Karpas-422 (cell line): ENCODE data around the gene AGPAT4. TPM values are rescaled to one million over a fixed set of nuclear protein-coding genes. Genes with fewer than 3 reads are reported as not detected.
"Not testable (repeated sequence)": the region's sequence is repeated elsewhere in the genome, so short reads cannot be mapped to it uniquely, and the experiment has no call there.

ENCODE experiments used
- DNase-seq: peaks from one replicate; pipeline ENCODE4 v3.0.0-alpha.2; 2015
- H2AFZ ChIP-seq: fragments of 200-600 bp; sonication (generic); 2 replicates; pipeline ENCODE4 v1.6.1; 2014; ENCODE audit warnings: antibody characterized with exemption, low read length, mixed read lengths
- H3K27ac ChIP-seq: fragments of 200-600 bp; sonication (generic); 2 replicates; pipeline ENCODE4 v1.5.1; 2014; ENCODE audit warnings: mild to moderate bottlenecking, low read length, moderate library complexity
- H3K27me3 ChIP-seq: fragments of 200-600 bp; sonication (generic); 2 replicates; pipeline ENCODE4 v1.6.1; 2014; ENCODE audit warnings: low read length, mixed read lengths
- H3K36me3 ChIP-seq: fragments of 200-600 bp; sonication (generic); 2 replicates; pipeline ENCODE4 v1.6.1; 2014; ENCODE audit warnings: low read length, mixed read lengths; ENCODE audit not compliant: insufficient read depth
- H3K4me1 ChIP-seq: fragments of 200-600 bp; sonication (generic); 2 replicates; pipeline ENCODE4 v1.6.1; 2014; ENCODE audit warnings: mild to moderate bottlenecking, low read length, mixed read lengths
- H3K4me2 ChIP-seq: fragments of 200-600 bp; sonication (generic); 2 replicates; pipeline ENCODE4 v1.6.1; 2014; ENCODE audit warnings: low read length, low read depth, mild to moderate bottlenecking; ENCODE audit not compliant: poor library complexity, severe bottlenecking
- H3K4me3 ChIP-seq: fragments of 200-600 bp; sonication (generic); 2 replicates; pipeline ENCODE4 v1.5.1; 2014; ENCODE audit warnings: mild to moderate bottlenecking, antibody characterized with exemption, low read length, mixed read lengths
- H3K79me2 ChIP-seq: fragments of 200-600 bp; sonication (generic); 2 replicates; pipeline ENCODE4 v1.6.1; 2014; ENCODE audit warnings: mild to moderate bottlenecking, low read length, mixed read lengths
- H3K9ac ChIP-seq: fragments of 200-600 bp; sonication (generic); 2 replicates; pipeline ENCODE4 v1.6.0; 2014; ENCODE audit warnings: low read length
- H3K9me2 ChIP-seq: fragments of 200-600 bp; sonication (generic), shearing (Covaris generic); replicated peaks from 2 replicates; pipeline ENCODE4 v1.6.0; 2014; ENCODE audit warnings: mild to moderate bottlenecking, low read length, moderate library complexity; ENCODE audit not compliant: insufficient read depth
- H3K9me3 ChIP-seq: fragments of 300-700, 200-600 bp; sonication (generic); 2 replicates; pipeline ENCODE4 v1.6.1; 2014; ENCODE audit warnings: low read length, mixed read lengths
- H4K20me1 ChIP-seq: fragments of 200-600 bp; sonication (generic); 2 replicates; pipeline ENCODE4 v1.6.1; 2014; ENCODE audit warnings: mild to moderate bottlenecking, antibody characterized with exemption, low read length, low read depth; ENCODE audit not compliant: insufficient read depth
- total RNA-seq: library from RNA; depleted of rRNA; stranded (reverse); fragments of >200 nt; shearing (Covaris generic); gene quantifications from 2 replicates; pipeline ENCODE4 v1.2.3, GENCODE V29; 2014; ENCODE audit warnings: low replicate concordance

AGPAT4 gene
- total RNA-seq, 1 experiment from 2014 or later: 6.2 TPM

GRCh38 chr6:161309774-161310173, 35.9 kb upstream of the AGPAT4 start:
- H3K9me3 ChIP-seq, H3K4me3 ChIP-seq, H3K27ac ChIP-seq, H2AFZ ChIP-seq, H3K79me2 ChIP-seq, H3K9me2 ChIP-seq, H3K4me2 ChIP-seq, H3K9ac ChIP-seq, DNase-seq, H3K27me3 ChIP-seq, H3K4me1 ChIP-seq, H3K36me3 ChIP-seq, H4K20me1 ChIP-seq: not testable (repeated sequence)

DNA sequence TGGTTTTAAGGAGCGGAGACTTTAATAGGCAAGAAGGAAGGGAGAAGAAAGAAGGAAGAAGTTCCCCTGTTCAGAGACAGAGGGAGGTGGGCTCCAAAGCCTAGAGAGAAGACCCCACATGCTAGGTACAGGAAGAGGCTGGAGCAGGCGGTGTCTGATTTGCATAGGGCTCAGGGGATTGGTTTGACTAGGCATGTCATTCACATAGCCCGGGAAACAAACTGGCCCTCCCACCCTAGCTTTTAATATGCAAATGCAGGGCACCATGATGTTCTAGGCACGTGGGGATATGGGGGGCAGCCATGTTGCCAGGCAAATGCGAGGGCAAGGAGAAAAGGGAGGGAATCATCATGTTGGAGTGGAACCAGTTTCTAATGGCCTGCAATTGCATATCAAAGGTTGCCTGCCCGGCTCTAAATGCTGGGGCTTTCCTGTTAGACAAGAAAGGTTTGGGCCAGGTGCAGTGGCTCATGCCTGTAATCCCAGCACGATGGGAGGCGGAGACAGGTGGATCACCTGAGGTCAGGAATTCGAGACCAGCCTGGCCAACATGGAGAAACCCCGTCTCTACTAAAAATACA, 34.3 kb upstream of the AGPAT4 start:
- no peaks in the 10 kb centered on the region for H4K20me1 ChIP-seq
- no peak overlapping the region for H3K9ac ChIP-seq
- no peak overlapping the region for H2AFZ ChIP-seq
- H3K27me3 ChIP-seq: no peaks in the 10 kb centered on the region
- no peak overlapping the region for H3K4me3 ChIP-seq
- H3K4me2 ChIP-seq: no peak overlapping the region
- no peaks in the 10 kb centered on the region for H3K4me1 ChIP-seq
- no peak for DNase-seq
- H3K9me2 ChIP-seq: no peaks in the 10 kb centered on the region
- H3K9me3 ChIP-seq: no peaks in the 10 kb centered on the region
- no peaks in the 10 kb centered on the region for H3K36me3 ChIP-seq
- H3K79me2 ChIP-seq: no peaks in the 10 kb centered on the region
- H3K27ac ChIP-seq: no peak overlapping the region

DNA sequence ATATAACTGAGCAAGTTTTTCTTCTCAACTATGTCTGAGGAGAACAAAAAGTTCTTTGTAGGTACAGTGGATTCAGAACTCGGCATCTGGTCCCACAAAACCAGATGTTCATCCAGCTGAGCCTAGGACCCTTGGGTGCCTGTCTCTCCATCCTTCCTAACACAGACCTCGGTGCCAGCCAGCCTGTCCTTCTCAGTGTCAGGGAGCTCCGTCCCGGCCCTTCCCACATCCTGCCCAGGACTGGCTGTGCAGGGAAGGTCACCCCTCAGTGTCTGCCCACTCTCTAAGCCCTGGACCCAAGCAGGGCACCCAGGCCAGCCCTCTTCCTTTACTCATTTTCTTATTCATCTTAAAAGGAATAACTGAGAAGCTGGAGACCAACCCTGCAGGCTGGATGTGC, 32.0 kb upstream of the AGPAT4 start:
- Histone ChIP-seq H3K9ac (no peak overlapping the region), H3K4me2 (no peak overlapping the region), H3K9me3 (no peaks in the 10 kb centered on the region), H3K4me3 (no peak overlapping the region), H3K9me2 (no peaks in the 10 kb centered on the region), H3K27ac (no peak overlapping the region), H2AFZ (no peak overlapping the region), H3K36me3 (no peaks in the 10 kb centered on the region), H4K20me1 (no peaks in the 10 kb centered on the region), H3K27me3 (no peaks in the 10 kb centered on the region), H3K4me1 (no peaks in the 10 kb centered on the region), H3K79me2 (no peaks in the 10 kb centered on the region)
- DNase-seq: no peak

DNA sequence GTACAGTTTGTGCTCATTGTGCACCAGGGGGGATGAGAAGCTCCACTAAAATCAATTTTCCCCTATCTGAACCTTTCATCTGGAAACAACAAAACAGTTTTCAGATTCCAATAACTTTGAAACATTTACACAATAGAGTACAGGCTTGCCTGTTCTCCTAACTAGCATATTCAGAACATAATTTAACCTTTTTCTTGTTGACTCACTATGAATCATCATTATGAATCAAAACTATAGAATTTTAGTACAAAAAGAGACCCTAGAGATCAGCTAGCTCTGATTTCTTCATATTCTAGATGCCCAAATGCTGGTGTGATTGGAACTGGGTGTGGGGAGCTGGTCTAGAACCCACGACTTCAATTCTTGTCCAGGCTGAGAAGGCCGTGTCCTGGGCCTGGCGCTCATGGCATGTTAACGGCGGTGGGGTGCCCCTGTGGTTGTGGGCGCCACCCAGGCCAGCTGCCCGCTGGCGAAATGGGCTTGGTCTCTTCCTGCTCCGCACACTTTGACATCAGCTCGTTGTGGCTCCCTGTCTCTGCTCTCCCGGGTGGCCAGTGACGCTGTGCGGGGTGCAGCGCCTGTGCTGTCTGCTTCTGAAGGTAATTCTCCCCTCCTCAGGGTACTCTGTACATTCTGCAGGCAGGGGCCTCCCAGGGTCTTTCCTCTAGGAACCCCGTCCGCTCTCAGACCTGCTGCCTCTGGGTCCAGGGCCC, 29.9 kb upstream of the AGPAT4 start:
- Histone ChIP-seq H4K20me1 (no peaks in the 10 kb centered on the region), H3K9me2 (no peaks in the 10 kb centered on the region), H3K4me2 (no peak overlapping the region), H3K9me3 (no peaks in the 10 kb centered on the region), H3K27ac (no peak overlapping the region), H3K4me3 (no peak overlapping the region), H3K9ac (no peak overlapping the region), H3K27me3 (no peaks in the 10 kb centered on the region), H3K36me3 (no peaks in the 10 kb centered on the region), H3K79me2 (no peaks in the 10 kb centered on the region), H2AFZ (no peak overlapping the region), H3K4me1 (no peaks in the 10 kb centered on the region)
- no peak for DNase-seq

- H4K20me1 ChIP-seq: no peaks in the 10 kb centered on the region
- H3K79me2 ChIP-seq: no peaks in the 10 kb centered on the region
- H3K9ac ChIP-seq: no peak overlapping the region
- H3K9me3 ChIP-seq: no peaks in the 10 kb centered on the region
- no peaks in the 10 kb centered on the region for H3K27me3 ChIP-seq
- H3K27ac ChIP-seq: no peak overlapping the region
- DNase-seq: no peak
- no peak overlapping the region for H2AFZ ChIP-seq
- H3K9me2 ChIP-seq: no peaks in the 10 kb centered on the region
- no peak overlapping the region for H3K4me2 ChIP-seq
- H3K4me1 ChIP-seq: no peaks in the 10 kb centered on the region
- no peak overlapping the region for H3K4me3 ChIP-seq
- H3K36me3 ChIP-seq: no peaks in the 10 kb centered on the region
Measured at GRCh38 chr6:161302949-161303348, 29.1 kb upstream of the AGPAT4 start.

GRCh38 chr6:161301338-161301737, 27.5 kb upstream of the AGPAT4 start:
- no peaks in the 10 kb centered on the region for H3K27me3 ChIP-seq
- H3K9ac ChIP-seq: no peak overlapping the region
- no peak overlapping the region for H3K27ac ChIP-seq
- no peaks in the 10 kb centered on the region for H3K9me2 ChIP-seq
- no peak overlapping the region for H3K4me3 ChIP-seq
- H3K4me2 ChIP-seq: no peak overlapping the region
- H3K36me3 ChIP-seq: no peaks in the 10 kb centered on the region
- H3K79me2 ChIP-seq: no peaks in the 10 kb centered on the region
- DNase-seq: no peak
- no peak overlapping the region for H2AFZ ChIP-seq
- no peaks in the 10 kb centered on the region for H3K9me3 ChIP-seq
- no peaks in the 10 kb centered on the region for H3K4me1 ChIP-seq
- no peaks in the 10 kb centered on the region for H4K20me1 ChIP-seq

DNA sequence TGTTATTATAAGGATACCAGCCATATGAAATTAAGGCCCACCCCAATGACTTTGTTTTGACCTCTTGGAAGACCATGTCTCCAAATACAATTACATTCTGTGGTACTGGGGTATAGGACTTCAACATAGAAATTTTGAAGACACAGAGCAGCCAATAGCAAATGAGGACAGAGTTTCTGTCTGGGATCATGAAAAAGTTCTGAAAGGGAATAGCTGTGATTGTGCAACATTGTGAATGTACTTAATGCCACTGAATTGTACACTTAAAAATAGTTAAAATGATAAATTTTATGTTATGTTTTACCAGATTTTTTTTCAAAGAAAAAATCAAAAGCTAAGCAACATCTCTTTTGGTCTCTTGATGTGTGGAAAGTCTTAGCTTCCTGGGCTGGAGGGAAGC, 27.0 kb upstream of the AGPAT4 start:
- Histone ChIP-seq H3K9me2 (no peaks in the 10 kb centered on the region), H2AFZ (no peak overlapping the region), H3K9ac (no peak overlapping the region), H3K79me2 (no peaks in the 10 kb centered on the region), H3K4me1 (no peaks in the 10 kb centered on the region), H3K27ac (no peak overlapping the region), H3K27me3 (no peaks in the 10 kb centered on the region), H3K36me3 (no peaks in the 10 kb centered on the region), H3K4me2 (no peak overlapping the region), H4K20me1 (no peaks in the 10 kb centered on the region), H3K4me3 (no peak overlapping the region), H3K9me3 (no peaks in the 10 kb centered on the region)
- DNase-seq: no peak

- H3K27me3 ChIP-seq: no peaks in the 10 kb centered on the region
- no peak overlapping the region for H2AFZ ChIP-seq
- H3K79me2 ChIP-seq: no peaks in the 10 kb centered on the region
- no peaks in the 10 kb centered on the region for H3K36me3 ChIP-seq
- no peak overlapping the region for H3K9ac ChIP-seq
- H3K4me2 ChIP-seq: no peak overlapping the region
- no peaks in the 10 kb centered on the region for H4K20me1 ChIP-seq
- H3K4me3 ChIP-seq: no peak overlapping the region
- H3K27ac ChIP-seq: no peak overlapping the region
- no peaks in the 10 kb centered on the region for H3K4me1 ChIP-seq
- H3K9me2 ChIP-seq: no peaks in the 10 kb centered on the region
- H3K9me3 ChIP-seq: no peaks in the 10 kb centered on the region
- DNase-seq: no peak
Measured at GRCh38 chr6:161299726-161300125, 25.9 kb upstream of the AGPAT4 start.
